H1 (cell line): ENCODE data around the gene KLHL40. TPM values are rescaled to one million over a fixed set of nuclear protein-coding genes. Genes with fewer than 3 reads are reported as not detected.

Experiments used
- MAFK ChIP-seq: IDR thresholded peaks from 2 replicates; pipeline ENCODE4 v1.6.1; 2012; ENCODE audit warnings: low read depth, mild to moderate bottlenecking, improper control_type of control experiment, low read length
- ZNF274 ChIP-seq: IDR thresholded peaks from 2 replicates; pipeline ENCODE4 v1.7.0; 2012; ENCODE audit warnings: low read length, borderline replicate concordance; ENCODE audit errors: extremely low read depth
- polyA plus RNA-seq, 7 experiments: library from polyadenylated mRNA; depleted of rRNA in 3 of 7; stranded (reverse) in 5 of 7; unstranded in 2 of 7; fragments of >200 nt in 5 of 7; fragments of 200-250 nt in 2 of 7; gene quantifications; 1 replicate in 5 of 7; 2 replicates in 1 of 7; 4 replicates in 1 of 7; pipeline versions ENCODE4 v1.2.1 to v1.2.3, GENCODE V29; 2011 to 2013; ENCODE audit warnings: missing spikeins in 2 of 7, mixed read lengths in 2 of 7
- total RNA-seq: library from RNA; stranded (reverse); fragmentation: NEBNext Ultra II Directional; extraction: Animal tissue kit (Norgen Biotek cat#: 25700); gene quantifications from 2 replicates; pipeline ENCODE4 v1.2.1, GENCODE V29; 2021

KLHL40 gene
- total and polyA plus RNA-seq, 2 of the 8 experiments (the other 6 are each of a cell fraction or from before 2014, with no cell fraction given) = 0.02 TPM; not detected in 1

GRCh38 chr3:42660131-42660715 is 25.1 kb upstream of the KLHL40 start (continued):
- no peak for TF ChIP-seq ZNF274
- no peak for TF ChIP-seq MAFK
